Panc1 (cell line): ENCODE results near the gene WNT10A. TPM values are rescaled to one million over a fixed set of nuclear protein-coding genes. Genes with fewer than 3 reads are reported as not detected.

Experiments used
- ATAC-seq: fragments of 200-7000 bp; cut with Tn5 transposase; 2 replicates; pipeline ENCODE4 v1.9.1; 2020; ENCODE audit warnings: mild to moderate bottlenecking, moderate library complexity
- BruUV-seq: library from RNA; stranded (reverse); fragments of 400-500 nt; replicated peaks from 2 replicates; lab custom pipeline; 2021; lab: Mats Ljungman, UMichigan
- CTCF ChIA-PET: fragments of 300-600 bp; sonication (Branson Sonifier 250); formaldehyde crosslinking; loops from one replicate; lab custom pipeline; 2022; ENCODE audit warnings: antibody characterized with exemption; lab: Charles Lee
- POLR2A ChIA-PET: fragments of 300-600 bp; sonication (Branson Sonifier 250); formaldehyde crosslinking; loops from one replicate; lab custom pipeline; 2022; ENCODE audit warnings: antibody characterized with exemption; lab: Charles Lee
- DNase-seq: peaks from one replicate; pipeline ENCODE4 v3.0.0-alpha.2; 2010; ENCODE audit warnings: low read depth, low spot score
- H3K27ac ChIP-seq: 2 replicates; pipeline ENCODE4 v1.5.1; 2011; ENCODE audit warnings: mild to moderate bottlenecking, low read length, inconsistent platforms
- H3K27me3 ChIP-seq: fragments of 200-500 bp; sonication (Bioruptor generic); 2 replicates; pipeline ENCODE4 v1.6.0; 2014; ENCODE audit warnings: low read length, inconsistent platforms; ENCODE audit not compliant: control insufficient read depth, insufficient read depth
- H3K36me3 ChIP-seq: fragments of 200-500 bp; sonication (Bioruptor generic); 2 replicates; pipeline ENCODE4 v1.5.1; 2014; ENCODE audit warnings: inconsistent platforms, mild to moderate bottlenecking, low read length, moderate library complexity; ENCODE audit not compliant: control insufficient read depth, insufficient read depth
- H3K4me1 ChIP-seq: 2 replicates; pipeline ENCODE4 v1.5.1; 2011; ENCODE audit warnings: inconsistent platforms, mild to moderate bottlenecking, low read length, moderate library complexity; ENCODE audit not compliant: control insufficient read depth, insufficient read depth
- H3K4me3 ChIP-seq, 2 experiments: 2 replicates each; pipeline ENCODE4 v1.5.1; 2011 to 2012; ENCODE audit warnings: low read depth in 2 of 2, low read length in 2 of 2, mild to moderate bottlenecking in 2 of 2, inconsistent platforms in 1 of 2, moderate library complexity in 1 of 2
- H3K9me3 ChIP-seq: fragments of 200-500 bp; sonication (Bioruptor generic); 2 replicates; pipeline ENCODE4 v1.5.1; 2014; ENCODE audit warnings: low read depth, mild to moderate bottlenecking, inconsistent platforms, low read length, moderate library complexity; ENCODE audit not compliant: control insufficient read depth, insufficient read depth
- CTCF ChIP-seq: fragments of 450-650 bp; IDR thresholded peaks from 2 replicates; pipeline ENCODE4 v1.5.1; 2017; ENCODE audit warnings: mild to moderate bottlenecking
- POLR2AphosphoS5 ChIP-seq: IDR thresholded peaks from 2 replicates; pipeline ENCODE4 v1.6.1; 2012; ENCODE audit warnings: mild to moderate bottlenecking, low read depth, low read length, moderate library complexity
- REST ChIP-seq, 2 experiments: IDR thresholded peaks; 2 replicates each; pipeline ENCODE4 v1.6.1; 2011 to 2012; ENCODE audit warnings: low read depth in 2 of 2, control low read depth in 1 of 2, low read length in 1 of 2, mild to moderate bottlenecking in 1 of 2, moderate library complexity in 1 of 2; ENCODE audit not compliant: insufficient read depth in 1 of 2
- SIN3A ChIP-seq: IDR thresholded peaks from 2 replicates; pipeline ENCODE4 v1.6.1; 2012; ENCODE audit warnings: low read depth, mild to moderate bottlenecking, low read length, moderate library complexity, borderline replicate concordance; ENCODE audit not compliant: insufficient read depth
- TCF7L2 ChIP-seq: IDR thresholded peaks from 2 replicates; pipeline ENCODE4 v1.6.1; 2011; ENCODE audit warnings: mild to moderate bottlenecking, low read depth, low read length, inconsistent platforms
- in situ Hi-C: cut with HindIII; loops from 2 replicates; pipeline ENCODE4 v1.10.0; 2016; ENCODE audit warnings: low sequenced_read_pairs, low pct_unique_long_range_greater_than_20kb
- intact Hi-C: fragments of 100-400 bp; cut with micrococcal nuclease; formaldehyde crosslinking; loops from one replicate; pipeline ENCODE4 v1.10.0; 2022; ENCODE audit not compliant: unreplicated experiment
- total RNA-seq: library from RNA; stranded (reverse); gene quantifications from one replicate; pipeline ENCODE4 v1.2.1, GENCODE V29; 2021; ENCODE audit not compliant: unreplicated experiment

The WNT10A gene
- total RNA-seq, 1 experiment from 2014 or later = 9.2 TPM

GRCh38 chr2:218910741-218911140 lies 30.1 kb downstream of the WNT10A start:
- POLR2A ChIA-PET = no interaction called here
- in situ Hi-C loops (no loop called here), intact Hi-C loops (no loop called here)
- Histone ChIP-seq H3K9me3 (no peaks in the 10 kb centered on the region), H3K4me1 (peaks cover 11% of the 10 kb centered on the region), H3K36me3 (no peaks in the 10 kb centered on the region), H3K27me3 (no peaks in the 10 kb centered on the region), H3K27ac (peak overlapping the region; percentile 58; the same call in 1 of the 2 replicates), H3K4me3 (no peak overlapping the region)
- no TSS peak for BruUV-seq
- TF ChIP-seq CTCF (no peak), REST (IDR thresholded peaks at IDR 0.05; ENCODE audit: insufficient read depth in 1 of 2, low read depth in 2 of 2, low read length in 1 of 2) (no peak), TCF7L2 (no peak), POLR2AphosphoS5 (no peak), SIN3A (no peak)
- CTCF ChIA-PET = no interaction called here
- ATAC-seq (no peak), DNase-seq (no peak)

GRCh38 chr2:218920504-218920903 lies 39.9 kb downstream of the WNT10A start:
- ChIA-PET CTCF (no interaction called here), POLR2A (no interaction called here)
- Histone ChIP-seq H3K4me1 (no peaks in the 10 kb centered on the region), H3K4me3 (no peak overlapping the region), H3K36me3 (no peaks in the 10 kb centered on the region), H3K9me3 (no peaks in the 10 kb centered on the region), H3K27ac (no peak overlapping the region), H3K27me3 (no peaks in the 10 kb centered on the region)
- intact Hi-C loops = no loop called here
- TF ChIP-seq POLR2AphosphoS5 (no peak), CTCF (no peak), REST (IDR thresholded peaks at IDR 0.05; ENCODE audit: insufficient read depth in 1 of 2, low read depth in 2 of 2, low read length in 1 of 2) (no peak), SIN3A (no peak), TCF7L2 (no peak)
- BruUV-seq = no TSS peak
- in situ Hi-C loops = no loop called here
- ATAC-seq = no peak
- DNase-seq = no peak
